ENCODE data around the gene MMP11. TPM values are rescaled to one million over a fixed set of nuclear protein-coding genes. Genes with fewer than 3 reads are reported as not detected.

Gene MMP11
- total and polyA plus RNA-seq, 9 donors: 1.4 to 59.7 (median 11.4) TPM

GRCh38 chr22:23801886-23802377 lies 29.3 kb downstream of the MMP11 start:
- no peak for DNase-seq
- Histone ChIP-seq H3K9me3 (no peaks in the 10 kb centered on the region), H3K27ac (no peak overlapping the region), H3K4me1 (ENCODE audit: insufficient read depth) (peaks cover 2% of the 10 kb centered on the region), H3K27me3 (no peaks in the 10 kb centered on the region), H3K4me3 (no peak overlapping the region), H3K36me3 (no peaks in the 10 kb centered on the region)
- TF ChIP-seq POLR2A (IDR thresholded peaks at IDR 0.05) (no peak), EP300 (IDR thresholded peaks at IDR 0.05) (no peak), CTCF (IDR thresholded peaks at IDR 0.05) (no peak)
- intact Hi-C loops (cut with DNase I): no loop called here
- 86 to 92% (median 88%) methylated on average over 8 of the region's 8 CpGs for WGBS, 3 donors

DNA sequence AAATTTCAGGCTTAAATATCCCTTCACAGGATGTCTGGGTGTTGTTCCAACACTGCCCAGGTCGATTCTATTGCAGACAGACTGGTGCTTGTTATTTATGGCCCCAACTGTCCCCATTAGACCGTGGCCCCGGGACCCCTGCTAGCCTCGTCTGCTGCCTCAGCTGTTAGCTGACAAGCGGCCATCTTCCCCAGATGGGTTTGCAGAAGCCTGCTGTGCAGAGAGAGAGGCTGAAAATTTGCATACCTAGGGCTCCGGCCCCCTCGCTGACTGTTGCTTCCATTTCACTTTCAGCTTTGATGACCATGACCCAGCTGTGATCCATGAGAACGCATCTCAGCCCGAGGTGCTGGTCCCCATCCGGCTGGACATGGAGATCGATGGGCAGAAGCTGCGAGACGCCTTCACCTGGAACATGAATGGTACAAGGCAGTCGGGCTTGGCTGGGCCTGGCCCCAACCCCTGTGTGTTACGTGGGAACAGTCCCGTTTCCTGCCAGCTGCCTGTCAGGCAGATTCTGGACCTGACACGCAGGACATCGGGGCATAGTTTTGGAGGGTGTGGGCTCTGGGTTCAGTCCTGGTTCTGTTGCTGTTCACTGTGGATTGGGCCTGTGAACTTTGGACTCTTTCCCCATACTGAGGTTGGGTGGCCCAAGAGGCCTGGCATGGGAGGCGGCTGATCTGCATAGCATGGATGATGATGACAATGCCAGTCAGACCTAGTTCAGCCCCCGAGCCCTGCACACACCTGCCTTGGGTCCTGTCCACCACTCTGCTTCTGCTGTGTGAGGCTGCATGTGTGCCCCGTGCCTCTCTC lies 30.6 kb downstream of the MMP11 start:
- Histone ChIP-seq H3K4me3 (no peak overlapping the region), H3K9me3 (no peaks in the 10 kb centered on the region), H3K4me1 (ENCODE audit: insufficient read depth) (peaks cover 2% of the 10 kb centered on the region), H3K27me3 (no peaks in the 10 kb centered on the region), H3K36me3 (no peaks in the 10 kb centered on the region), H3K27ac (no peak overlapping the region)
- 79 to 85% (median 82%) methylated on average over 20 to 21 of the region's 21 CpGs for WGBS, 3 donors
- TF ChIP-seq POLR2A (IDR thresholded peaks at IDR 0.05) (no peak), CTCF (IDR thresholded peaks at IDR 0.05) (no peak), EP300 (IDR thresholded peaks at IDR 0.05) (no peak)
- intact Hi-C loops (cut with DNase I): no loop called here
- DNase-seq: no peak

GRCh38 chr22:23804781-23805291 lies 32.2 kb downstream of the MMP11 start:
- no peaks in the 10 kb centered on the region for H3K9me3 ChIP-seq
- peak overlapping the region in 1 of 2 donors; percentile 59 for H3K27ac ChIP-seq
- H3K4me3 ChIP-seq: no peak overlapping the region
- no peaks in the 10 kb centered on the region for H3K27me3 ChIP-seq
- DNase-seq: peak in 3 of 5 donors; percentile 35 to 65 (median 55)
- no peaks in the 10 kb centered on the region for H3K36me3 ChIP-seq
- peaks cover 2% of the 10 kb centered on the region for H3K4me1 ChIP-seq (ENCODE audit: insufficient read depth)
- TF ChIP-seq CTCF (IDR thresholded peaks at IDR 0.05): no peak
- TF ChIP-seq EP300 (IDR thresholded peaks at IDR 0.05): no peak
- TF ChIP-seq POLR2A (IDR thresholded peaks at IDR 0.05): no peak
- intact Hi-C loops (cut with DNase I): no loop called here
- WGBS, 3 donors: 12 to 35% (median 13%) methylated on average over 12 of the region's 12 CpGs

GRCh38 chr22:23806837-23807236 lies 34.2 kb downstream of the MMP11 start:
- Histone ChIP-seq H3K4me3 (no peak overlapping the region), H3K27ac (no peak overlapping the region), H3K36me3 (no peaks in the 10 kb centered on the region), H3K4me1 (ENCODE audit: insufficient read depth) (peaks cover 2% of the 10 kb centered on the region), H3K9me3 (no peaks in the 10 kb centered on the region), H3K27me3 (no peaks in the 10 kb centered on the region)
- DNase-seq: no peak
- TF ChIP-seq POLR2A (IDR thresholded peaks at IDR 0.05) (no peak), CTCF (IDR thresholded peaks at IDR 0.05) (no peak), EP300 (IDR thresholded peaks at IDR 0.05) (no peak)
- intact Hi-C loops (cut with DNase I): no loop called here
- WGBS, 3 donors: 94 to 100% (median 96%) methylated on average over 1 of the region's 1 CpG

Measured in ovary (tissue), 9 donors.